Activated CD8-positive, alpha-beta T cell treated with anti-CD3 and anti-CD28 coated beads for 36 hours (primary cell): ENCODE results near the gene PPM1B. TPM values are rescaled to one million over a fixed set of nuclear protein-coding genes. Genes with fewer than 3 reads are reported as not detected.
"Not testable (repeated sequence)": the region's sequence is repeated elsewhere in the genome, so short reads cannot be mapped to it uniquely, and the experiment has no call there.

Experiments
- ATAC-seq: fragments of 200-7000 bp; cut with Tn5 transposase; one replicate; pipeline ENCODE4 v1.10.0; 2021; ENCODE audit warnings: mild to moderate bottlenecking, moderate library complexity
- CTCF ChIA-PET: fragments of 350-600 bp; sonication (Branson Sonifier 250); formaldehyde crosslinking; loops from one replicate; lab custom pipeline; 2021; ENCODE audit warnings: antibody characterized with exemption; lab: Charles Lee
- POLR2A ChIA-PET: fragments of 350-600 bp; sonication (Branson Sonifier 250); formaldehyde crosslinking; loops from one replicate; lab custom pipeline; 2021; ENCODE audit warnings: antibody characterized with exemption; lab: Charles Lee
- DNase-seq: peaks from one replicate; pipeline ENCODE4 v3.0.0-alpha.2; 2020
- H3K27ac Mint-ChIP-seq: one replicate; pipeline ENCODE4 v1.8.0; 2021; ENCODE audit warnings: mild to moderate bottlenecking, mixed read lengths
- H3K27me3 Mint-ChIP-seq: one replicate; pipeline ENCODE4 v1.8.0; 2021; ENCODE audit warnings: mixed read lengths
- H3K36me3 Mint-ChIP-seq: one replicate; pipeline ENCODE4 v1.8.0; 2021; ENCODE audit warnings: low read depth, mixed read lengths
- H3K4me1 Mint-ChIP-seq: one replicate; pipeline ENCODE4 v1.8.0; 2021; ENCODE audit warnings: low read depth, mixed read lengths
- H3K4me3 Mint-ChIP-seq: one replicate; pipeline ENCODE4 v1.8.0; 2021; ENCODE audit warnings: mild to moderate bottlenecking, moderate library complexity, mixed read lengths
- H3K9me3 Mint-ChIP-seq: one replicate; pipeline ENCODE4 v1.8.0; 2021; ENCODE audit warnings: mixed read lengths
- CTCF ChIP-seq: fragments of 200-600 bp; IDR thresholded peaks from one replicate; pipeline ENCODE4 v1.8.0; 2022; ENCODE audit warnings: antibody characterized with exemption, mild to moderate bottlenecking
- intact Hi-C: fragments of 100-400 bp; cut with micrococcal nuclease; formaldehyde crosslinking; loops from one replicate; pipeline ENCODE4 v1.10.0; 2022
- total RNA-seq, 2 experiments: library from RNA; stranded (reverse); gene quantifications; one replicate each; pipeline ENCODE4 v1.2.3, GENCODE V29; 2021

Gene PPM1B
- total RNA-seq, 2 experiments from 2014 or later: 37.1 to 40.7 TPM

GRCh38 chr2:44171018-44171417, 2.3 kb downstream of the PPM1B start:
- Mint-ChIP-seq H3K4me1 (peaks cover 52% of the 10 kb centered on the region), H3K9me3 (peaks cover 3% of the 10 kb centered on the region), H3K4me3 (peak overlapping the region; percentile 91), H3K36me3 (peaks cover 25% of the 10 kb centered on the region), H3K27me3 (no peaks in the 10 kb centered on the region), H3K27ac (peak overlapping the region; percentile 44)
- DNase-seq: no peak
- intact Hi-C loops: loop anchor here (10.0 kb wide), 1 partner anchor 86 kb away; no protein-coding TSS in a partner anchor
- POLR2A ChIA-PET: interaction anchor here (4.5 kb wide), 1 partner anchor 11 kb away, joined by 21 read pairs; no protein-coding TSS in a partner anchor
- TF ChIP-seq CTCF: no peak
- CTCF ChIA-PET: interaction anchor here (1.0 to 1.7 kb wide), 4 partner anchors 11 to 80 kb away, joined by 3 to 4 read pairs (median 3); no protein-coding TSS in a partner anchor
- ATAC-seq: no peak

DNA sequence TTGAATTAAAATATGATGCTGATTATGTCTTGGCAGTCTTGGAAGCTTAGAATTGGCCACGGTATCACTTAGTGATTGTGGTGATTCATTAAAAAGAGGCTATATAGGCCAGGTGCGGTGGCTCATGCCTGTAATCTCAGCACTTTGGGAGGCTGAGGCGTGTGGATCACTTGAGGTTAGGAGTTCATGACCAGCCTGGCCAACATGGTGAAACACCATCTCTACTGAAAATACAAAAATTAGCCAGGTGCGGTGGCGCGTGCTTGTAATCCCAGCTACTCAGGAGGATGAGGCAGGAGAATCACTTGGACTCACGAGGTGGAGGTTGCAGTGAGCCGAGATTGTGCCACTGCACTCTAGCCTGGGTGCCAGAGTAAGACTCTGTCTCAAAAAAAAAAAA, 2.8 kb downstream of the PPM1B start:
- ChIA-PET CTCF (interaction anchor here (0.9 to 1.7 kb wide), 6 partner anchors 12 to 80 kb away, joined by 3 to 5 read pairs (median 3); no protein-coding TSS in a partner anchor), POLR2A (interaction anchor here (1.0 to 4.5 kb wide), 2 partner anchors 10 to 190 kb away, joined by 3 to 21 read pairs; partner anchors contain the start of gene CAMKMT)
- DNase-seq: peak; percentile 46

DNA sequence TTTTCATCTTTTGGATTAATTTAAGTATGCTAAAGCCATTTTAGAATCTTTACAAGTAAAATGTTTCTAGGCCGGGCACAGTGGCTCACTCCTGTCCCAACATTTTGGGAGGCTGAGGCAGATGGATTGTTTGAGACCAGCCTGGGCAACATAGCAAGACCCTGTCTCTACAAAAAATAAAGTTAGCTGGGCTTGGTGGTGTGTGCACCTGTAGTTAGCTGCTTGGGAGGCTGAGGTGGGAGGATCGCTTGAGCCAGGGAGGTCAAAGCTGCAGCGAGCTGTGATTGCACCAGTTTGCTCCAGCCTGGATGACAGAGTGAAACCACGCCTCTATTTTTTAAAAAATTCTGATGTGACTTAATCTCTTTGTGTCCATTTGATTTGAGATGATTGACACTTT, 3.9 kb downstream of the PPM1B start:
- Mint-ChIP-seq H3K27ac (peak overlapping the region; percentile 30), H3K36me3 (peaks cover 29% of the 10 kb centered on the region), H3K27me3 (no peaks in the 10 kb centered on the region), H3K9me3 (no peaks in the 10 kb centered on the region), H3K4me3 (no peak overlapping the region), H3K4me1 (peaks cover 63% of the 10 kb centered on the region)
- ChIA-PET CTCF (interaction anchor here (0.9 to 1.6 kb wide), 3 partner anchors 65 to 72 kb away, joined by 3 to 5 read pairs (median 3); no protein-coding TSS in a partner anchor), POLR2A (interaction anchor here (1.0 to 4.5 kb wide), 2 partner anchors 9 to 189 kb away, joined by 3 to 21 read pairs; partner anchors contain the start of gene CAMKMT)
- TF ChIP-seq CTCF: no peak
- DNase-seq (no peak), ATAC-seq (no peak)
- intact Hi-C loops: loop anchor here (10.0 kb wide), 1 partner anchor 88 kb away; no protein-coding TSS in a partner anchor

More for the DNA sequence above, 2.8 kb downstream of the PPM1B start:
- not testable (repeated sequence) for H3K9me3 Mint-ChIP-seq, H3K27me3 Mint-ChIP-seq, ATAC-seq
- intact Hi-C loops: loop anchor here (10.0 kb wide), 1 partner anchor 87 kb away; no protein-coding TSS in a partner anchor
- peaks cover 56% of the 10 kb centered on the region for H3K4me1 Mint-ChIP-seq
- peaks cover 28% of the 10 kb centered on the region for H3K36me3 Mint-ChIP-seq
- peak overlapping the region; percentile 44 for H3K27ac Mint-ChIP-seq
- H3K4me3 Mint-ChIP-seq: peak overlapping the region; percentile 91

DNA sequence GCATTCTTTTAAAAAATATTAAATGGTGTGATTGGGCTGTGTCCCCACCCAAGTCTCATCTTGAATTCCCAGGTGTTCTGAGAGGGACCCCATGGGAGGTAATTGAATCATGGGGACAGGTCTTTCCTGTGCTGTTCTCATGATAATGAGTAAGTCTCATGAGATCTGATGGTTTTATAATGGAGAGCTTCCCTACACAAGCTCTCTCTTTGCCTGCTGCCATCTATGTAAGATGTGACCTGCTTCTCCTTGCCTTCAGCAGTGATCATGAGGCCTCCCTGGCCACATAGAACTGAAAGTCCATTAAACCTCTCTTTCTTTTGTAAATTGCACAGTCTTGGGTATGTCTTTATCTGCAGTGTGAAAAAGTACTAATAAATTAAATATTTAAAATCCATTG, 10.3 kb downstream of the PPM1B start:
- ChIA-PET CTCF (no interaction called here), POLR2A (no interaction called here)
- intact Hi-C loops: loop anchor here (10.0 kb wide), 1 partner anchor 94 kb away; no protein-coding TSS in a partner anchor
- no peak for TF ChIP-seq CTCF
- Mint-ChIP-seq H3K36me3 (peaks cover 47% of the 10 kb centered on the region), H3K9me3 (no peaks in the 10 kb centered on the region), H3K27me3 (no peaks in the 10 kb centered on the region), H3K4me3 (no peak overlapping the region), H3K4me1 (peaks cover 74% of the 10 kb centered on the region), H3K27ac (peak overlapping the region; percentile 65)
- ATAC-seq (no peak), DNase-seq (no peak)

GRCh38 chr2:44181648-44182047, 13.0 kb downstream of the PPM1B start:
- Mint-ChIP-seq H3K9me3 (no peaks in the 10 kb centered on the region), H3K27me3 (no peaks in the 10 kb centered on the region), H3K4me1 (peaks cover 73% of the 10 kb centered on the region), H3K4me3 (no peak overlapping the region), H3K36me3 (peaks cover 43% of the 10 kb centered on the region), H3K27ac (peak overlapping the region; percentile 32)
- intact Hi-C loops: no loop called here
- DNase-seq (no peak), ATAC-seq (no peak)
- ChIA-PET CTCF (interaction anchor here (0.9 to 1.5 kb wide), 3 partner anchors 11 to 137 kb away, joined by 3 read pairs; no protein-coding TSS in a partner anchor), POLR2A (interaction anchor here (0.7 to 2.4 kb wide), 3 partner anchors 10 to 77 kb away, joined by 3 to 21 read pairs (median 3); partner anchors contain the start of gene PPM1B)
- TF ChIP-seq CTCF: no peak
